Bronchial epithelial cell (primary cell): Measurements from ENCODE around the gene SLC2A8. TPM values are rescaled to one million over a fixed set of nuclear protein-coding genes. Genes with fewer than 3 reads are reported as not detected.

Experiments used
- DNase-seq: peaks from one replicate; pipeline ENCODE4 v3.0.0-alpha.2; 2010; ENCODE audit warnings: low read depth
- FAIRE-seq: peaks from 2 replicates; lab custom pipeline; 2011; peaks lifted over from hg19 to GRCh38; lab: Jason Lieb, UNC
- H3K27me3 ChIP-seq: 2 replicates; pipeline ENCODE4 v1.5.1; 2011; ENCODE audit warnings: low read length; ENCODE audit not compliant: control insufficient read depth, insufficient read depth
- H3K36me3 ChIP-seq: 2 replicates; pipeline ENCODE4 v1.5.1; 2011; ENCODE audit warnings: low read length; ENCODE audit not compliant: control insufficient read depth, insufficient read depth
- H3K4me3 ChIP-seq: 2 replicates; pipeline ENCODE4 v1.5.1; 2011; ENCODE audit warnings: mild to moderate bottlenecking, low read depth, low read length, control low read depth
- total RNA-seq: library from RNA; depleted of rRNA; stranded (reverse); fragments of >200 nt; gene quantifications from 2 replicates; pipeline ENCODE4 v1.2.1, GENCODE V29; 2014
- TF ChIP-seq, protein P1 (sequence below): IDR thresholded peaks from 2 replicates; pipeline ENCODE4 v1.5.1; 2011; ENCODE audit warnings: mild to moderate bottlenecking, moderate library complexity, low read length, control low read depth, inconsistent platforms; ENCODE audit not compliant: insufficient read depth, severe bottlenecking

SLC2A8 gene
- total RNA-seq, 1 donor from 2014 or later: 4.5 TPM

DNA sequence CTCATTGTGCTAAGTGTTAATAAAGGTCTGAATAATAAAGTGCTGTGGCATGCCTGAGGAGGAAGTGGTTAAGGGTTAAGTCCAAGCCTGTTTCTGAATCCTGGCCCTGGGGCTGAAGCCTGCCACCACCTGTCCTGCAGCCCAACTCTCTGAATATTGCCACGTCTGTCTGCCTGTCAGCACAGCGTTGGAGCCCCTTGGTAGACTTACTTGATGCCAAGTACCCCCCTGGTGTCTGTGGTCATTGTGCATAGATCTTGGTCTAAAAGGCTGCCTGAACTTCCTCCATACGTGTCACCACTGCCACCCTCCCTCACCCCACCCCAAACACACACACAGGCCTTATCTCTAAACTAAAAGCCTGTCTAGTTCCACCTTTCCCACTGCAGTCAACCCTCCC, 35.4 kb upstream of the SLC2A8 start:
- H3K36me3 ChIP-seq: no peaks in the 10 kb centered on the region
- no peak overlapping the region for H3K4me3 ChIP-seq
- no peaks in the 10 kb centered on the region for H3K27me3 ChIP-seq
- FAIRE-seq: no peak
- DNase-seq: peak; percentile 91
- TF ChIP-seq, protein P1, sequence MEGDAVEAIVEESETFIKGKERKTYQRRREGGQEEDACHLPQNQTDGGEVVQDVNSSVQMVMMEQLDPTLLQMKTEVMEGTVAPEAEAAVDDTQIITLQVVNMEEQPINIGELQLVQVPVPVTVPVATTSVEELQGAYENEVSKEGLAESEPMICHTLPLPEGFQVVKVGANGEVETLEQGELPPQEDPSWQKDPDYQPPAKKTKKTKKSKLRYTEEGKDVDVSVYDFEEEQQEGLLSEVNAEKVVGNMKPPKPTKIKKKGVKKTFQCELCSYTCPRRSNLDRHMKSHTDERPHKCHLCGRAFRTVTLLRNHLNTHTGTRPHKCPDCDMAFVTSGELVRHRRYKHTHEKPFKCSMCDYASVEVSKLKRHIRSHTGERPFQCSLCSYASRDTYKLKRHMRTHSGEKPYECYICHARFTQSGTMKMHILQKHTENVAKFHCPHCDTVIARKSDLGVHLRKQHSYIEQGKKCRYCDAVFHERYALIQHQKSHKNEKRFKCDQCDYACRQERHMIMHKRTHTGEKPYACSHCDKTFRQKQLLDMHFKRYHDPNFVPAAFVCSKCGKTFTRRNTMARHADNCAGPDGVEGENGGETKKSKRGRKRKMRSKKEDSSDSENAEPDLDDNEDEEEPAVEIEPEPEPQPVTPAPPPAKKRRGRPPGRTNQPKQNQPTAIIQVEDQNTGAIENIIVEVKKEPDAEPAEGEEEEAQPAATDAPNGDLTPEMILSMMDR: no peak

GRCh38 chr9:127362829-127363228, 34.1 kb upstream of the SLC2A8 start:
- no peak overlapping the region for H3K4me3 ChIP-seq
- no peak for FAIRE-seq
- no peaks in the 10 kb centered on the region for H3K27me3 ChIP-seq
- TF ChIP-seq, protein P1: no peak
- DNase-seq: no peak
- H3K36me3 ChIP-seq: no peaks in the 10 kb centered on the region

DNA sequence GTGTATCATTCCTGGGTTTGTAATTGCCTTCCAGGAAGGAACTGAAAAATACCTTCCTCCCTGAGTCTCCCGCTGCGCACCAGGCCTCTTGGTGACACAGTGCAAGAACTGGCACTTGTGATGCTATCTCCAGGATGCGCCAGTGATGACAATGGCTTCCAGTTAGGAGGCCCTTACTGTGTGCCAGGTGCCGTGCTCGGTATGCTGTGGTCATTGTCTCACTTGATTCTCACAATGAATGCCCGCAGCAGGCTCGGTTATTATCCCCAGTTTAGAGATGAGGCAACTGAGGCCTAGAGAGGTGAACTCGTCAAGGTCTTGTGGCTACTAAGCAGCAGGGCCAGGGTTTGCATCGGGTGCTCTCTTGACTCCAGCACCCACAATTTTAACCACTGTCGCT, 31.5 kb upstream of the SLC2A8 start:
- DNase-seq: no peak
- Histone ChIP-seq H3K36me3 (no peaks in the 10 kb centered on the region), H3K4me3 (no peak overlapping the region), H3K27me3 (no peaks in the 10 kb centered on the region)
- TF ChIP-seq, protein P1: no peak
- no peak for FAIRE-seq

DNA sequence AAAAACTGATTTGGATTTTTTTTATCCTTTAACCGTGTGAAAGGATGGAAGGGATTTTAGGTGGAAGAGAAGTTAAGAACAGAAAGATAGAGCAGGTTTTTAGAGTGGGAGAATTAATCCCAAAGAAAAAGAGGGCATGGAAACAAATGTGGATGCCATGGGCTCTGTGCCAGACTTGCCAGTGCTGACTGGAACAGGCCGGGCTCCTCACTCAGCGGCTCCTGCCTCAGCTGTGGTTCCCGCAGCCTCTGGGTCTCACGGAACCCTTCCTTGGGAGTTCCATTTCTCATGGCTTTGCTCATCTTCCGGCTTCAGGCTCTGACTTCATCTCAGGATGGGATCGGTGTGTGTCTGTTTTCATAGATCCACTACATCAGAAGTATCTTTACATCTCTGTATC, 30.4 kb upstream of the SLC2A8 start:
- Histone ChIP-seq H3K4me3 (no peak overlapping the region), H3K27me3 (no peaks in the 10 kb centered on the region), H3K36me3 (no peaks in the 10 kb centered on the region)
- no peak for DNase-seq
- TF ChIP-seq, protein P1: no peak
- no peak for FAIRE-seq

DNA sequence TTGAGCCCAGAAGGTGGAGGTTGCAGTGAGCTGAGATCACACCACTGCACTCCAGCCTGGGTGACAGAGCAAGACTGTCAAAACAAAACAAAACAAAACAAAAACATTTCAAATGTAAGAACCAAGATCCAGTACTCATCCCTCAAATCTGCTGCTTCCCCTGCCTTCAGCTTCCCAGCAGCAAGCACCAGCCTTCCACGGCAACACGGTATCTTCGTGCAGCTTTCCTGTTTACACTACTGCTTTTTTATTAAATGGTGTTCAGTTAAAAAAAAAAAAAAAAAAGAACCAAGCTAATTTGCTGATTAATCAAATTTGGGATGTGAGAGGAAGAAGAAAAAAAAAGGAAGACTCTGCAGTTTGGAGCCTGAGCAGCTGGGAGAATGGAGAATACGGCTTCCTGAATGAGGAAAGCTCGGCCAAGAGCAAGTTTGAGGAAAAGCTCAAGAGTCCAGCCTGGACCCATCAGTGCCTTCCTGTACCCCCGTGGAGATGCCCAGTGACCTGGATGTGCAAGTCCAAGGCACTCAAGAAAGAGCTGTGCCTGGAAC, 28.0 kb upstream of the SLC2A8 start:
- FAIRE-seq: no peak
- no peak for DNase-seq
- H3K4me3 ChIP-seq: no peak overlapping the region
- TF ChIP-seq, protein P1: no peak
- H3K27me3 ChIP-seq: no peaks in the 10 kb centered on the region
- no peaks in the 10 kb centered on the region for H3K36me3 ChIP-seq

DNA sequence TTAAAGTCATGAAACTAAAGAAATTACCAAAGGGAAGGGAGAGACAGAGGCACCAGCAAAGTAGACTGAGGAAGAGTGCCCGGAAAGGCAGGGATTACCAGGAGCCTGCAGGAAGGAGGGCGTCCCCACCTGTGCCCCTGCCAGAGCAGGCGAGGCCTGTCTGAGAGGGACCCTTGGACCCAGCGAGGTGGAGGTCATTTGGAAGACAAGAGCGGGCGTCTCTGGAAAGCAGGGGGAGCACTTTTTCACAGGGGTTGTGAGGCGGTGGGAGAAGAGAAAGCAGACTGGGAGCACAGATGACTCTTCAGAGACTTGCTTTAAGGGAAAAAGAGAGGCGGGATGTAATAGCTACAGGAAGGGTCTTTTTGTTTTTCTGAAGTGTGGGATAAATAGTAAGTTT, 27.5 kb upstream of the SLC2A8 start:
- no peak for DNase-seq
- Histone ChIP-seq H3K36me3 (no peaks in the 10 kb centered on the region), H3K4me3 (no peak overlapping the region), H3K27me3 (no peaks in the 10 kb centered on the region)
- TF ChIP-seq, protein P1: no peak
- FAIRE-seq: no peak
